Neural crest cell (in vitro differentiated cells): Measurements from ENCODE around the gene C19orf25. TPM values are rescaled to one million over a fixed set of nuclear protein-coding genes. Genes with fewer than 3 reads are reported as not detected.
"Not testable (repeated sequence)": the region's sequence is repeated elsewhere in the genome, so short reads cannot be mapped to it uniquely, and the experiment has no call there.

ENCODE experiments used
- DNase-seq: peaks from one replicate; pipeline ENCODE4 v3.0.0; 2021; ENCODE audit warnings: low read depth, mixed read lengths, low spot score
- H3K27ac Mint-ChIP-seq: one replicate; pipeline ENCODE4 v1.8.0; 2021; ENCODE audit warnings: mild to moderate bottlenecking, mixed read lengths; ENCODE audit not compliant: unreplicated experiment
- H3K27me3 Mint-ChIP-seq: 2 replicates; pipeline ENCODE4 v1.8.0; 2021; ENCODE audit warnings: low read depth, mild to moderate bottlenecking, mixed read lengths
- H3K36me3 Mint-ChIP-seq: 2 replicates; pipeline ENCODE4 v1.8.0; 2021; ENCODE audit warnings: low read depth, mild to moderate bottlenecking, mixed read lengths
- H3K4me1 Mint-ChIP-seq: 2 replicates; pipeline ENCODE4 v1.8.0; 2021; ENCODE audit warnings: mixed read lengths
- H3K4me3 Mint-ChIP-seq: one replicate; pipeline ENCODE4 v1.8.0; 2021; ENCODE audit warnings: mild to moderate bottlenecking, mixed read lengths
- H3K9me3 Mint-ChIP-seq: 2 replicates; pipeline ENCODE4 v1.8.0; 2021; ENCODE audit warnings: mixed read lengths
- total RNA-seq: library from RNA; stranded (reverse); gene quantifications from 2 replicates; pipeline ENCODE4 v1.2.1, GENCODE V29; 2021
- TF ChIP-seq, protein P1 (sequence below): fragments of 200-600 bp; sonication (generic); conservative IDR thresholded peaks from 2 replicates; pipeline ENCODE4 v1.5.0; 2021; ENCODE audit warnings: antibody characterized with exemption, mild to moderate bottlenecking

The C19orf25 gene
- total RNA-seq, 1 donor from 2014 or later, result 41.5 TPM

DNA sequence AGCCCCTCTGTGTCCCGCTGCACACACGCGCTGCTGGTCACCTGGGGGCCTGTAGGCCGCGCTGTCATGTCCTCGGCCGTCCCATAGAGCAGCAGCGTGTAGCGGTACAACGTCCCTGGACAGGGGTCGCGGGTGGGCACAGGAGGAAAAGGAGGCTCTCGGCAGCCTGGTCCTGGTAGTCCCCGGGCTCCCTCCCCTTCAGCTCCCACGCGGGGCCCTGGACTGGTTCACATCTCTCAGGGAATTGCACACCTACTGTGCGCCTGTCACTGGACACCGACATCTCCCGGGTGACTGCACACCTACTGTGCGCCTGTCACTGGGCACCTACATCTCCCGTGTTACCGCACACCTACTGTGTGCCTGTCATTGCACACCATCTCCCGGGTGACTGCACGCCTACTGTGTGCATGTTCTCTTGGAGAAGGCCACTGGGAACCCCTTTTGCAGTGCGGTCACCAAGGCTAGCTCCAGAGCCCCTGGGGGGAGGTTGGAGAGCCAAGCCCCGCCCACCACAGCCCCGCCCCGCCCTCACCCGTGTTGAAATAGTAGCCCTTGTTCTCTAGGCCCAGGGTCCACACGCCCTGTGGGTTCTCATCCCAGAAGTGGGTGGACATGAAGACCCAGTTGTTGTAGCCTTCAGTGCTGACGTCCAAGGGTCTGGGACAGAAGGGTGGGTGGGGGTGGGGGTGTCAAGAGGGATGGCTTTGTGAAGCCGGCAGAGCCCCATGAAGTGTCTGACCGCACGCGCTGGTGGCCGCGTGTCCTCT lies 3.5 kb upstream of the C19orf25 start:
- Mint-ChIP-seq H3K4me1 (peaks cover 7% of the 10 kb centered on the region), H3K27ac (no peak overlapping the region), H3K4me3 (no peak overlapping the region), H3K36me3 (no peaks in the 10 kb centered on the region), H3K27me3 (no peaks in the 10 kb centered on the region), H3K9me3 (no peaks in the 10 kb centered on the region)
- TF ChIP-seq, protein P1, sequence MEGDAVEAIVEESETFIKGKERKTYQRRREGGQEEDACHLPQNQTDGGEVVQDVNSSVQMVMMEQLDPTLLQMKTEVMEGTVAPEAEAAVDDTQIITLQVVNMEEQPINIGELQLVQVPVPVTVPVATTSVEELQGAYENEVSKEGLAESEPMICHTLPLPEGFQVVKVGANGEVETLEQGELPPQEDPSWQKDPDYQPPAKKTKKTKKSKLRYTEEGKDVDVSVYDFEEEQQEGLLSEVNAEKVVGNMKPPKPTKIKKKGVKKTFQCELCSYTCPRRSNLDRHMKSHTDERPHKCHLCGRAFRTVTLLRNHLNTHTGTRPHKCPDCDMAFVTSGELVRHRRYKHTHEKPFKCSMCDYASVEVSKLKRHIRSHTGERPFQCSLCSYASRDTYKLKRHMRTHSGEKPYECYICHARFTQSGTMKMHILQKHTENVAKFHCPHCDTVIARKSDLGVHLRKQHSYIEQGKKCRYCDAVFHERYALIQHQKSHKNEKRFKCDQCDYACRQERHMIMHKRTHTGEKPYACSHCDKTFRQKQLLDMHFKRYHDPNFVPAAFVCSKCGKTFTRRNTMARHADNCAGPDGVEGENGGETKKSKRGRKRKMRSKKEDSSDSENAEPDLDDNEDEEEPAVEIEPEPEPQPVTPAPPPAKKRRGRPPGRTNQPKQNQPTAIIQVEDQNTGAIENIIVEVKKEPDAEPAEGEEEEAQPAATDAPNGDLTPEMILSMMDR, result no peak
- no peak for DNase-seq

DNA sequence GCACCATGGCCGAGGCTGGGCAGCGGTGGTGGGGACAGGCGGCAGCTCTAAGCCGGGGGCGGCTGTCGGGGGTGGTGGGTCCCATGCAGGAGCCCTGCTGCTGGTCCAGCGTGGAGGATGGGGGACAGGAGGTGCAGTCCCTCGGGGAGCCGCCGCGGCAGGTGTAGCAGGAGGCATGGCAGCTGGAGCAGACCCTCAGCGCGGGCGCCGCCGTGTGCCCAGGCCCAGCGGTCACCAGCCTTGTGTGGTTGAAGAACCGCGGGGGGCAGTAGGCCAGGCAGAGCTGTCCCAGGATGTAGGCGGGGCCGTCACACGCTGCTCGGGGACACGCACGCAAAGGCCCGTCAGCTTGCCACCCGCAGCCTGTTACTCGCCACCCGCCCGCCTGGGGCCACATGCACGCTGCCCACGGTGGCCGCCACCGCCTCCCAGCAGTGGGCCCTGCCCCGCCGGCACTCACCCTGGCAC lies 2.9 kb upstream of the C19orf25 start:
- TF ChIP-seq, protein P1, result no peak
- DNase-seq, result no peak
- no peaks in the 10 kb centered on the region for H3K36me3 Mint-ChIP-seq
- H3K27ac Mint-ChIP-seq, result no peak overlapping the region
- no peaks in the 10 kb centered on the region for H3K27me3 Mint-ChIP-seq
- H3K4me3 Mint-ChIP-seq, result no peak overlapping the region
- H3K9me3 Mint-ChIP-seq, result no peaks in the 10 kb centered on the region
- H3K4me1 Mint-ChIP-seq, result peaks cover 9% of the 10 kb centered on the region

DNA sequence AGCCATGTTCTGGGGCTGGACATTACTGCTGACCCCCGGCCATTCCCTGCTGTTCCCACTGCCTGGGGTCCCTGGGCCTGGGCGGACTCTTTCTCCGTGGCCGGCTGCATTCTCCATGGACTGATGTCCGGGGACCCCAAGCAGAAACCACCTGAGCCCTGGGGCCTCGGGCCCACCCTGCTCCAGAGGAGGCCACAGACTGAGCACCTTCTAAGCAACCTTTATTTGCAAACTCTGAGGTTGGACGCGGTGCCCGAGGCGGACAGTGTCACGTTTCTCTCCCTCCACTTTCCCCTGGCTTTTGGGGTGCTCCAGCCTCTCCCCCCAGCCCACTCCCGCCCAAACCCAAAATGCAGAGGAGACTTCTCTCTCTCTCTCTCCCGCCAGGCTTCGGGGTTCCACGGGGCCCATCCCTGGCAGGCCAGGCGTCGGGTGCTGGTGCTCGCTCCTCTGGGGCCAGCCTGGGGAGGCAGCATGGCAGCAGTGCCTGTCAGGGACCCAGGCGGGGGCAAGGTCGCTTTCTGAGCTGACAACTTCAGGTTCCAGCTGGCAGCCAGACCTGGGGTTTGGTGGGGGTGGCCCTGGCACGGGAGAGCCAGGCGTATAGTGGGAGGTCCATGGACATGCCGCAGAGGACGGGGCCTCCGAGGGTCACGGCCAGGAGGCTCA lies 2.3 kb upstream of the C19orf25 start:
- Mint-ChIP-seq H3K36me3 (no peaks in the 10 kb centered on the region), H3K27ac (no peak overlapping the region), H3K4me3 (peak overlapping the region; percentile 59), H3K4me1 (peaks cover 9% of the 10 kb centered on the region), H3K9me3 (no peaks in the 10 kb centered on the region), H3K27me3 (no peaks in the 10 kb centered on the region)
- TF ChIP-seq, protein P1, result no peak
- no peak for DNase-seq

DNA sequence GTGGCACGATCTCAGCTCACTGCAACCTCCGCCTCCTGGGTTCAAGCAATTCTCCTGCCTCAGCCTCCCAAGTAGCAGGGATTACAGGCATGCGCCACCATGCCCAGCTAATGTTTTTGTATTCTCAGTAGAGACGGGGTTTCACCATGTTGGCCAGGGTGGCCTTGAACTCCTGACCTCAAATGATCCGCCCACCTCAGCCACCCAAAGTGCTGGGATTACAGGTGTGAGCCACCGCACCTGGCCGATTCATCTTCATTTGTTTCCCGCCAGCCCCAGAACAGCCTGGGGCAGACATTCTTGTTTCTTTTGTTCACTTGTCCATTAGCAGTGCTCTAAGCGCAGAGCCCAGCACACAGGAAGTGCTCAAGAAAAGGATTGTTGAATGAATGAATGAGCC lies 2.0 kb downstream of the C19orf25 start:
- not testable (repeated sequence) for H3K9me3 Mint-ChIP-seq, DNase-seq, H3K27ac Mint-ChIP-seq, H3K36me3 Mint-ChIP-seq
- peaks cover 17% of the 10 kb centered on the region for H3K27me3 Mint-ChIP-seq
- H3K4me1 Mint-ChIP-seq, result peaks cover 15% of the 10 kb centered on the region
- H3K4me3 Mint-ChIP-seq, result peak overlapping the region; percentile 74

DNA sequence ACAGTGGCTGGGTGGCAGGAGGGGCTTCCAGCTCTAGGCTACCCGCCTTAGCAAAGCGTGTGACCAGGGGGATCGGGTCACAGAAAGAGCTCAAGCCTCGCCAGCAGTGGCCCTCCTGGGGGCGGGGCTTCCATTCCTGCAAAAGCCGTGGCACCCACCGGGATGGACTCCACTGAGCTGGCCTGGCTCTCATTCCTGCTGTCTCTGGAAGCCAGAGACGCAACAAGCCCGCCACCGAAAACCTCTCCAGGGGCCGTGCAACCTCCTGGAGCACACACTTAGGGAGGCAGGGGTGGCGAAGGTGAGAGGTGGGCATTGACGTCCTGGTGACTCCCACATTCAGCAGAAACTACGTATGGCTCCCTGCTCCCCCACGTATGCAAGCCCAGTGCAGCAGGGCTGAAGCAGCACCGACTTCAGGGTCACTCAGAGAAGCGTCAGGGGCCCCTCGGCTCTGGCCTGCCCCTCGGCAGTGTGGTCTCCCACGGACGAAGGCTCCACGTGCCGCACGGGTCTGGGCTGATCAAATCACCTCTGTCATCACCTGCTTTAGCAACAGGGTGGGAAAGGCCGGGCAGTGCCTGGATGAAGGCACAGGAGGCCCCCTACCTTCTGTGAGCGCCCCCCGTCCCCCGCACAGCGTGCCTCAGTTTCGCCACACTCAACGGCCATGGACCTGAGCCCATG lies 3.1 kb downstream of the C19orf25 start:
- Mint-ChIP-seq H3K9me3 (no peaks in the 10 kb centered on the region), H3K4me3 (peak overlapping the region; percentile 47), H3K27ac (no peak overlapping the region), H3K4me1 (peaks cover 15% of the 10 kb centered on the region), H3K27me3 (peaks cover 28% of the 10 kb centered on the region), H3K36me3 (no peaks in the 10 kb centered on the region)
- DNase-seq, result no peak
- TF ChIP-seq, protein P1, result no peak
